Glutamatergic neuron (in vitro differentiated cells): ENCODE results near the gene CHPF. TPM values are rescaled to one million over a fixed set of nuclear protein-coding genes. Genes with fewer than 3 reads are reported as not detected.

ENCODE experiments used
- DNase-seq: peaks from one replicate; pipeline ENCODE4 v3.0.0; 2022
- H3K27ac Mint-ChIP-seq: one replicate; pipeline ENCODE4 v1.8.0; 2020; ENCODE audit warnings: mild to moderate bottlenecking, mixed read lengths, inconsistent platforms; ENCODE audit not compliant: unreplicated experiment
- H3K27me3 Mint-ChIP-seq: one replicate; pipeline ENCODE4 v1.8.0; 2020; ENCODE audit warnings: mild to moderate bottlenecking, moderate library complexity, mixed read lengths, inconsistent platforms; ENCODE audit not compliant: unreplicated experiment
- H3K36me3 Mint-ChIP-seq: one replicate; pipeline ENCODE4 v1.8.0; 2020; ENCODE audit warnings: mild to moderate bottlenecking, mixed read lengths, inconsistent platforms; ENCODE audit not compliant: unreplicated experiment
- H3K4me1 Mint-ChIP-seq: one replicate; pipeline ENCODE4 v1.8.0; 2020; ENCODE audit warnings: mild to moderate bottlenecking, low read depth, mixed read lengths, inconsistent platforms; ENCODE audit not compliant: unreplicated experiment
- H3K4me3 Mint-ChIP-seq: one replicate; pipeline ENCODE4 v1.8.0; 2020; ENCODE audit warnings: mild to moderate bottlenecking, mixed read lengths, inconsistent platforms; ENCODE audit not compliant: unreplicated experiment
- H3K9me3 Mint-ChIP-seq: one replicate; pipeline ENCODE4 v1.8.0; 2020; ENCODE audit warnings: mild to moderate bottlenecking, moderate library complexity, mixed read lengths, inconsistent platforms; ENCODE audit not compliant: unreplicated experiment
- CTCF ChIP-seq: fragments of 200-600 bp; sonication (generic); IDR thresholded peaks from one replicate; pipeline ENCODE4 v1.5.0; 2021; ENCODE audit not compliant: partially characterized antibody, unreplicated experiment
- total RNA-seq: library from RNA; stranded (reverse); fragmentation: NEBNext Ultra II Directional; extraction: Animal tissue kit (Norgen Biotek cat#: 25700); gene quantifications from one replicate; pipeline ENCODE4 v1.2.1, GENCODE V29; 2021; ENCODE audit not compliant: unreplicated experiment

CHPF gene
- total RNA-seq, 1 donor from 2014 or later: 31.1 TPM

- Mint-ChIP-seq H3K4me3 (no peak overlapping the region), H3K27ac (no peak overlapping the region), H3K9me3 (peaks cover 23% of the 10 kb centered on the region), H3K4me1 (peaks cover 12% of the 10 kb centered on the region), H3K36me3 (peaks cover 16% of the 10 kb centered on the region), H3K27me3 (peaks cover 26% of the 10 kb centered on the region)
- TF ChIP-seq CTCF: no peak
- no peak for DNase-seq
These were observed 6.0 kb upstream of the CHPF start for GRCh38 chr2:219549619-219550018.

- no peak overlapping the region for H3K4me3 Mint-ChIP-seq
- peaks cover 19% of the 10 kb centered on the region for H3K36me3 Mint-ChIP-seq
- no peak overlapping the region for H3K27ac Mint-ChIP-seq
- TF ChIP-seq CTCF: no peak
- peaks cover 28% of the 10 kb centered on the region for H3K27me3 Mint-ChIP-seq
- peaks cover 15% of the 10 kb centered on the region for H3K4me1 Mint-ChIP-seq
- DNase-seq: no peak
- H3K9me3 Mint-ChIP-seq: peaks cover 28% of the 10 kb centered on the region
These were observed 5.4 kb upstream of the CHPF start for GRCh38 chr2:219548990-219549389.

GRCh38 chr2:219547621-219548020, 4.0 kb upstream of the CHPF start:
- TF ChIP-seq CTCF: no peak
- H3K27ac Mint-ChIP-seq: no peak overlapping the region
- no peak overlapping the region for H3K4me3 Mint-ChIP-seq
- H3K36me3 Mint-ChIP-seq: peaks cover 19% of the 10 kb centered on the region
- H3K9me3 Mint-ChIP-seq: peaks cover 25% of the 10 kb centered on the region
- no peak for DNase-seq
- H3K4me1 Mint-ChIP-seq: peaks cover 15% of the 10 kb centered on the region
- peaks cover 21% of the 10 kb centered on the region for H3K27me3 Mint-ChIP-seq

- H3K36me3 Mint-ChIP-seq: peaks cover 19% of the 10 kb centered on the region
- peaks cover 28% of the 10 kb centered on the region for H3K9me3 Mint-ChIP-seq
- TF ChIP-seq CTCF: no peak
- peak overlapping the region; percentile 56 for H3K4me3 Mint-ChIP-seq
- H3K27ac Mint-ChIP-seq: no peak overlapping the region
- H3K27me3 Mint-ChIP-seq: peaks cover 21% of the 10 kb centered on the region
- no peak for DNase-seq
- peaks cover 21% of the 10 kb centered on the region for H3K4me1 Mint-ChIP-seq
These were observed 2.3 kb upstream of the CHPF start for GRCh38 chr2:219545943-219546352.

- Mint-ChIP-seq H3K4me1 (peaks cover 24% of the 10 kb centered on the region), H3K27me3 (peaks cover 20% of the 10 kb centered on the region), H3K27ac (peak overlapping the region; percentile 95), H3K36me3 (peaks cover 19% of the 10 kb centered on the region), H3K9me3 (peaks cover 28% of the 10 kb centered on the region), H3K4me3 (peak overlapping the region; percentile 99)
- TF ChIP-seq CTCF: no peak
- DNase-seq: no peak
These were observed 1.8 kb upstream of the CHPF start for GRCh38 chr2:219545295-219545942.
